GOT3 (cell line): ENCODE data around the gene WDR31.
"Not testable (repeated sequence)": the region's sequence is repeated elsewhere in the genome, so short reads cannot be mapped to it uniquely, and the experiment has no call there.

Source experiments
- DNase-seq: peaks from one replicate; lab custom pipeline; 2025; ENCODE audit warnings: mixed read lengths; lab: John Stamatoyannopoulos, UW

The WDR31 gene

DNA sequence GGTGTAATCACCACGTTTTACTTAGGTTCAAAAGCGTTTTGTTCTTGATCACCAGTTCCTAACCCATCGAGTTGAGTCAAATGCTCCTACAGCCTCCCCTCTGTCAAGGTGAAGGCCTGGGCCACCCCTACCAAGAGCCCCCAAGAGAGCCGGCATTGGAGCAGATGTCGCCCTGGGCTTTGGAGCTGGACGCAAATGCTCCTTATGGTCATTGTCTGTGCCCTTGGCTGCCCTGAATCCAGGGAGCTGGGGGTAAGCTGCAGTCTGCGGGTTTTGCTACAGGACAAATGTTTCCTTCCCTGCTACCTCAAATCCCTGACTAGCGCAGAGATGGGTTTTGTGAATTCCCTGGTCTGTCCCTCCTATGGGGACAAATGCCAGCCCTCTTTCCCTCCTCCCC, 41.8 kb downstream of the WDR31 start:
- DNase-seq = no peak

DNA sequence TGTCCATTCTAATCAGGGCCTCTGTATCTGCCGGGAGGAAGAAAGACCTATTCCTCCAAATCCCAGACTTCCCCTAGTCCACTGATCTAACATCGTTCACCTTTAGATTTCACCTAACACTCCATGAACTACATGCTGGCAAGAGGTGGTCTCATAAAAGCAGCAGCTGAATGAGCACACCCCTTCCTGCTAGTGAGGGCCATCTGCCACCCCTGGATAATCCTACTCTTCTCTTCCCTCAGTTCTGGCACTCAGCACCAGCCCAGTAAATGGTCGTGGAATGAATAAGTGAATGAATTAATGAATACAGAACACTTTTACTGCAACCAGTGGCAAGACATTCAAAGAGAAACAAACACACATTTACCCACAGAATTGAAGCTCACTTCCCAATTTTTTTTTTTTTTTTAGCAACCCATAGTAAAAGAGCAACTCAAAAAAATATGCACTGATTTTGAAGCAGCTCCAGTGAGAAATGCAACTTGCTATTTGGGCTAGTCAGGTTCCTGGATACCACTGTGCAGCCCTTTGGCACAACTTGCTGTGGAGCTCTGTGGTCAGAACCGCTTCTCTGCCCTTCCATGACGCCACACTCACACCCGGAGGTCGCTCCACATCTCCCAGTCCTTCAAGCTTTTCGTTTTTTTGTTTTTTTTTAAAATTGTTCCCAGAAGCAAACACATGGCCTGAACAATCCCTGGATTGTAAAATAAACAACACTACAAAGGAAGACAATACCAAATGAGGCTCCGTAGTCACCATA, 43.1 kb downstream of the WDR31 start:
- no peak for DNase-seq

DNA sequence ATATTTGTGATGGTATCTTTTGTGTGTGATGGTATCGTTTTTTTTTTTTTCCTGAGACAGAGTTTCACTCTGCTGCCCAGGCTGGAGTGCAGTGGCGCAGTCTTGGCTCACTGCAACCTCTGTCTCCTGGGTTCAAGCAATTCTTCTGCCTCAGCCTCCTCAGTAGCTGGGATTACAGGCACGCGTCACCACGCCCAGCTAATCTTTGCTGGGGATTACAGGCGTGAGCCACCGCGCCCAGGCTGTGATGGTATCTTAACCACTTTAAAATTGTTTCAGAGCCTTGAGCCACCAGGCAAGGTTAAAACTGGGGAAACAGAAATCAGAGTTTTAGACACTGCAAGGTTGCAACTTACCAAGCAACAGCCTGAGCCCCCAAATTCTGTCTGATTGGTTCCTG, 43.8 kb downstream of the WDR31 start:
- DNase-seq = not testable (repeated sequence)

DNA sequence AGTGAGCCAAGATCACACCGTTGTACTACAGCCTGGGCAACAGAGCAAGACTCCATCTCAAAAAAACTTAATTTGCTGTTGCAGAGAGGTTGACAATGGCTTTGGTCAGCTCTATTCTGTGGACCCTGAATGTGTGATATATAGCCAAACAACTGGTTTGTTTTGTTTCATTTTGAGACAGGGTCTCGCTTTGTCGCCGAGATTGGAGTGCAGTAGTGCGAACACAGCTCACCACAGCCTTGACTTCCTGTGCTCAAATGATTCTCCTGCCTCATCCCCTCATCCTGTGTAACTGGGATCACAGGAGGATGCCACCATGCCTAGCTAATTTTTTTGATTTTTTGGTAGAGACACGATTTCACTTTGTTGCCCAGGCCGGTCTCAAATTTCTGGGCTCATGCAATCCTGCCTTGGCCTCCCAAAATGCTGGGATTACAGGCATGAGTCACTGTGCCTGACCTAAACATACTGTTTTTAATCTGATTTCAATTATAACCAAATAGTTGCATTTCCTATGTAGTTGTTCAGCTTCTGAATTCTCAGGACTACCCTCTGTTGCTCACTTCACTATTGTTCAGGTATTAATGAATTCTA, 46.7 kb downstream of the WDR31 start:
- DNase-seq = no peak

DNA sequence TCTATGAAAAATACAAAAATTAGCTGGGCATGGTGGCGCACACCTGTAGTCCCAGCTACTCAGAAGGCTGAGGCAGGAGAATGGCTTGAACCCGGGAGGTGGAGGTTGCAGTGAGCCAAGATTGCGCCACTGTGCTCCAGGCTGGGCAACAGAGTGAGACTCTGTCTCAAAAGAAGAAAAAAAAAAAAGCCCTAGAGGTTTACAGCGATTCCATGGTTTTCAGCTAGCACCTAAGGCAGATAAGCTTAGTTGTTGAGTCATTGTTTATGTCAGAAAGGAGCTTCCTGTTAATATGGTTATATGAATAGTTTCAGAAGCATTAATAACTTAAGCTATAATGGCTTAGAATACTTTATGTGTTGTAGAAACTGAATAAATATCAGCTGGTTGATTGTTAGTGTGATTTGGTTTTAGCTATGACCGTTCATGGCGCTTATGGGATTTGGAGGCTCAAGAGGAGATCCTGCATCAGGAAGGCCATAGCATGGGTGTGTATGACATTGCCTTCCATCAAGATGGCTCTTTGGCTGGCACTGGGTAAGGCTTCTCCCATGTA, 49.9 kb downstream of the WDR31 start:
- no peak for DNase-seq

DNA sequence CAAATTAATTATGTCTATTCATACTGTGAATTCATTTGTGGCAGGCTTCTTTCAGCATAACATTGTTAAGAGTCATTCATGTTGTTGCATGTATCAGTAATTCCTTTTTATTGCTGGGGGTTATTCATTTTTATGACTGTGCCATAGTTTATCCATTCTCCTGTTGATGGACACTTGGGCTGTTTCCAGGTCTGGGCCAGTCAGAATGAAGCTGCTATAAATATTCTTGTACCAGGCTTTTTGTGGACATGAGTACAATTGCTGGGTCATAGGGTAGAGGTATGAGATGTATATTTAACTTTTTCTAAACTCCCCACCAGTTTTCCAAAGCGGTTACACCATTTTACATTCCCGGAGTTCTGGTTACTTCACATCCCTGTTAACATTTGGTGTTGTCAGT, 51.0 kb downstream of the WDR31 start:
- no peak for DNase-seq

DNA sequence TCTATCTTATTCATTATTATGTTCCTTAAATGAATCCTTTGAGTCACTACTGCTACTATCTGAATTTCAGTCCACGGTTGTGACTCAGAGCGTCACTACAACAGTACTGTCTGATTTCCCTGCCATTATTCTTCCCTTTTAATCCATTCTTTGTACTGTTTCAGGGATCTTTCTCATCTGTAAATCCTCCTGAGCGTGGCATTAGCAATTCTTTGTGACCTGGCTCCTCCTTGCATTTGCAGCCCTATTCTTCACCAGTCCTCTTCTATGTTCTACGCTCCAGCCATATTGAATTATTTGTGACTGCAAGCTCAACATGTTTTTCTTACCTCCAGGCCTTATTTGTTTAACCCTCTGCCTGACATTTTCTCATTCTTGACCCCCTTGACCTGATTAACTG, 58.7 kb downstream of the WDR31 start:
- DNase-seq = no peak

DNA sequence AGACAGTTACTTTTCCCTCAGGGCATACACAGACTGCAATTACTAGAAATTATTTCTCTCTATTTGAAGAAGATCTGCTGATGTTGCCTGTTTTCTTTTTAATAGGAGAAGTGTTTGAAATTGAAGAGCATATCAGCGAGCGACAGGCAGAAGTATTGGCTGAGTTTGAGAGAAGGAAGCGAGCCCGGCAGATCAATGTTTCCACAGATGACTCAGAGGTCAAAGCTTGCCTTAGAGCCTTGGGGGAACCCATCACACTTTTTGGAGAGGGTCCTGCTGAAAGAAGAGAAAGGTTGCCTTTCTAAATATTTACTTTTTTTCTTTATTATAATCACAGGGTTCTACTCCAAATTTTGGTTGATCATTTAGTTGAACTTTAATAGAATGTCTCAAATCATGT, 61.2 kb downstream of the WDR31 start:
- DNase-seq = no peak

DNA sequence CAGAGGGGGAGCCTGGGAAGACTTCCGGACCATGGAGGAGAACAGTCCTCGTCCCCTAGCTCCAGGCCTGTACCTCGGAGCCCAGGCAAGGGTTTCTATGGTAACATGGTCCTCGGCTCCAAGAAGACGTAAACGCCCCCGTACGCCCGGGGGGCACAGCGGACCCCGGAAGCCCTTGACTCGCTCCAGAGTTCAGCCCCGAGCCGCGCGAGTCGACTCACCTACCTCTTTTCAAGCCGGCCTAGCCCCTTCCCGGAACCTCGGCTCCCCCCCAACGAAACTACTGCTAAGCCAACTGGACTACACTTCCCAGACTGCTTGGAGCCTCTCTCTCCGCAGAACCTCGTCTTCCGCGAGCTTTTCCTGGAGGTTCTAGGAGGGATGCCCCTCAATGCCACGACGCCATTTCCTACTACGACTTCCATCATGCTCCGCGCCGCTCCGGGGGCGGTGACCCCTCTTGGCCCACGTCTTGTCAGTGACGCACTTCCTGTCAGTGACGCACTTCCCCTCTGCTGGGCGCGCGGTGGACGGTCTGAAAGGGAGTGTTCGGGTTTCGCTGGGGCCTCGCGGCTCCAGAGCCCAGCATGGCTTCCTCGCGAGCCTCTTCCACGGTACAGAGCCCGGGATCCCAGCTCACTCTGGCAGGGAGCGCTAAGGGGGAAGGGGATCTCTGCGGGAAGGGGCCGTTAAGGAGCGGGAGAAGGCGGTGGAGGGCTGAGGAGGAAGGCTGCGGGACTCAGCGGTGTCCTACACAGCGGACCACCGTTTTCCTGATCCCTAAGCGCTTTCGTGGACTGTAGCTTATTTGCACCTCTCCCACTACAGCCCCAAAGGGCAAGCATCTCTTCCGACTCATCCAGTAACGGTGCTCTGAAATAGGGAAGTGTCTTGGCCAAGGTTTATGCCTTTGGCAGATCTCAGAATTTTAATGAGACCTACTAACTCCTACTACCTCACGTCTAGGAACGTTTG, 64.6 kb downstream of the WDR31 start, which contains the start of the genes CDC26 and PRPF4:
TSS of gene CDC26 (minus strand) at position 416 of the 975 bp plus-strand sequence. CDS start 3,065 bp downstream, outside the sequence.
TSS of gene PRPF4 (plus strand) at position 502 of the 975 bp plus-strand sequence. CDS start at position 588, 86 bp downstream.
- peak; percentile 55 for DNase-seq

DNA sequence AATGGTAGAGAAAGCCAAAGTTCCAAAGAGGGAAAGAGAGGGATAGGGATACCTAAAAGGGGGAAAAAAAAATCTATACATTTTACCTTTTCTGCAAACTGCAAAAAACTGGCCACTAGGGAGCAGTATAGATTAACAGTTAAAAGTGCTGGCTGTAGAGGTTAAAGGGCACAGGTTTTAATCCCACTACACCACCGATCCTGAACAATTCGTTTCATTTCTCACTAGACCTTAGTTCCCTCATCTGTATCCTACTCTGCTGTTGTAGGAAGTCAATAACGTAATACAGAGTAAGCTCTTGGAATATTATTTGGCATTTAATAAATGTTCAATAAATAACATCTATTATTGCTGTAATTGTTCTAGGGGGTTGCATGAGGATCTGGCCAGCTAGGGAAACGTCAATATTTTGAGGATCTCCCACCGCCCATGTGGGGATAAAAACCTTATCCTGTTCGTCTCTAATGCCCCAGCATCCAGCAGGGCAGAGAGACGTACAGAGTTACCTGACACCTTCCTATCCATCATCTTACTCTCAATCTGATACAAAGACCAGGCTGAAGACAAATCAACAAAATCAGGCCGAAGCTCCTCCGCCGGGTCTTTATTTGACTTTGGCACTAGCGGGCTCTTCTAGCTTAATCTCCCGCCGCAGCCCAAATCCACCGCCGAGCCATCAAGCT, 65.5 kb downstream of the WDR31 start:
- DNase-seq = no peak

DNA sequence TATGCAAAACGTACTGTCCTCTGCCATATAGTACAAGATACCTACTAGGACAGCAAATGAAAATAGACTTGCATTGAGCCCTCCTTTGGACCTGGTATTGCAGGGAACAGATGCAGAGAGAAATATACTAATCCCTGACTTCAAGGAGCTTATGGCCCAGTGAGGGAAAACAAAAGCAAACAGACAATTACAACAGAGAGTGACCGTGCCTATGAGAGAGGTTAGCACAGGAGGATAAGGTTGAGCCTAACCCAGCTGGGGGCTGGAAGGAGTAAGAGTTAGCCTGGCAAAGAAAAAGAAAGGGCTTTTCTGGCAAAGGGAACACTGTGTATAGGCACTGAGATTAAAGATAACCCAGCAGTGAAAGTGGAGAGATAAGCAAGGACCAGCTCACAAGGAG, 70.2 kb downstream of the WDR31 start:
- no peak for DNase-seq

DNA sequence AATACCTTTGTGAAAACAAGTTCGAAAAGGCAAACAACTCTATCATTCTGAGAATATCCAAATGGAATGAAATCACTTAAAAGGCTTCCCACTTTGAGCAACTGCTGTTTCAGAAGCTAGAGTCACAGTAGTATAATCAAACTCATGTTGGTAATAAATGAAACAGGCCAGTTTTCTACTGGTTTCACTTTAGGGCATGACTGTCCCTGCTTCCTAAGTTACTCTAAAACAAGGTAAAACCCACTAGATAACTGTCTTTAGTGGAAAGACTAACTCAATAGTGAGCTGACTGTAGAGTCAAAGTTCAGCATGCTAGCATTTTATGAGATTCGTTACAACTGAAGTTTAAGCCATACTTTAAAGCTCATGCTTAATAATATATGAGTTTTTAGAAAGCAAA, 70.7 kb downstream of the WDR31 start:
- DNase-seq = no peak

DNA sequence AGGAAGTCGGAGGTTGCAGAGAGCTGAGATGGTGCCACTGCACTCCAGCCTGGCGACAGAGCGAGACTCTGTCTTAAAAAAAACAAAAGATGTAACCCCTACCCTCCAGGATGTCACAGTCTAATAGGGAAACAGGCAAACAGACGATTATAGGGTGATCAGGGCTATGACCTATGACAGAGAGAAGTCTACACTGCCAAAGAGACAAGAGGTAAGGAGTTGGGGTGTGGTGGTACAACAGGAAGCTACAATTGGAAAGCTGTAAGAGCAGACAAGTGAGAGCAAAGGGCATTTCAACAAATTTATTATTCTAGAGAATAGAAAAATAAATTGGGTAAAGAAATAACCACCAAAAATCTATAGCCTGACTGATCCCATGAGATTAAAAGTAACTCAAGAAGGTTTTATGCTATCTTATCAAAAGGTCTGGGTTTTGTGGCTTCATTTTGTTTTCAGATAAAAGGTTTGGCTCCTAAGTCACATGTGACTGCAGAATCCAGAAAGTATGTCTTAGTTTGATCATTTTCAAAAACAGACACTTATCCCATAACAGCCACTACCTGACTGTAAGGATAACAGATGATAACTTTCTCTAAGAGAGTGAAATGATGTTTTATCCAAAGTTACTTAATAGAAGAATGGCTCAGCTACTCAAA, 72.0 kb downstream of the WDR31 start:
- DNase-seq = no peak

DNA sequence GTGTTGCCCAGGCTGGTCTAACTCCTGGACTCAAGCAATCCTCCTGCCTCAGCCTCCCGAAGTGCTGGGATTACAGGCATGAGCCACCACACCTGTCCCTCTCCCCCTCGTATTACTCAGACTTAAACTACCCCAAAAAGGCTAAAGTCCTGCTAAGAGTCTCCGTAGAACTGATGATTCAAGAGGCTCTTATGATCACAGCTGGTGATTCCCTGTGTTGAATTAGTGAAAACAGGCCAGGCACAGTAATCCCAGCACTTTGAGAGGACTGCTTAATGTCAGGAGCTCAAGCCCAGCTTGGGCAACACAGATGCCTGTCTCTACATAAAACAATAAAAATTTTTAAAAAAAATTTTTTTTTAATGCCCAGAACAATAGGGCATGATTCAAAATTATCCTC, 73.9 kb downstream of the WDR31 start:
- no peak for DNase-seq
